SK-N-SH treated with all-trans-retinoic acid at 6 μM for 48 hours (cell line): ENCODE measurements around the gene RUNX3.
A peak's percentile ranks its signal among the peaks of the same experiment; 100 is the strongest.

ENCODE experiments used
- ATAC-seq: fragments of 200-7000 bp; cut with Tn5 transposase; 3 replicates; pipeline ENCODE4 v1.9.1; 2020; ENCODE audit warnings: mild to moderate bottlenecking, moderate library complexity
- ARNTL ChIP-seq: fragments of 450-650 bp; formaldehyde crosslinking; IDR thresholded peaks from 2 replicates; pipeline ENCODE4 v1.5.0; 2020; ENCODE audit warnings: low read depth, mild to moderate bottlenecking, moderate library complexity, borderline replicate concordance
- BACH2 ChIP-seq: fragments of 250-450 bp; sonication (Bioruptor Pico); IDR thresholded peaks from 2 replicates; pipeline ENCODE4 v1.9.0; 2021; ENCODE audit warnings: mild to moderate bottlenecking, borderline replicate concordance
- CREB5 ChIP-seq: fragments of 250-450 bp; sonication (Bioruptor Pico); IDR thresholded peaks from 2 replicates; pipeline ENCODE4 v1.5.1; 2020; ENCODE audit warnings: low read depth, mild to moderate bottlenecking, moderate library complexity
- CSDC2 ChIP-seq: fragments of 250-450 bp; sonication (Bioruptor Pico); IDR thresholded peaks from 2 replicates; pipeline ENCODE4 v1.5.0; 2020; ENCODE audit warnings: mild to moderate bottlenecking, moderate library complexity
- CSRNP3 ChIP-seq: fragments of 250-450 bp; sonication (Bioruptor Pico); IDR thresholded peaks from 2 replicates; pipeline ENCODE4 v1.5.1; 2021; ENCODE audit warnings: mild to moderate bottlenecking, moderate library complexity
- ESRRG ChIP-seq: fragments of 250-450 bp; sonication (Bioruptor Pico); IDR thresholded peaks from 2 replicates; pipeline ENCODE4 v1.6.1; 2021; ENCODE audit warnings: mild to moderate bottlenecking
- GLIS3 ChIP-seq: fragments of 250-450 bp; sonication (Bioruptor Pico); IDR thresholded peaks from 2 replicates; pipeline ENCODE4 v1.5.0; 2020; ENCODE audit warnings: mild to moderate bottlenecking, moderate library complexity
- ISL1 ChIP-seq: fragments of 250-450 bp; sonication (Bioruptor Pico); IDR thresholded peaks from 2 replicates; pipeline ENCODE4 v2.1.2; 2022; ENCODE audit warnings: mild to moderate bottlenecking, moderate library complexity
- OSR1 ChIP-seq: fragments of 250-450 bp; sonication (Bioruptor Pico); IDR thresholded peaks from 2 replicates; pipeline ENCODE4 v1.8.0; 2022; ENCODE audit warnings: moderate library complexity, mild to moderate bottlenecking, inconsistent platforms
- PATZ1 ChIP-seq: fragments of 250-450 bp; sonication (Bioruptor Pico); IDR thresholded peaks from 2 replicates; pipeline ENCODE4 v1.8.0; 2020; ENCODE audit warnings: mild to moderate bottlenecking, moderate library complexity, borderline replicate concordance
- POU6F1 ChIP-seq: fragments of 250-450 bp; sonication (Bioruptor Pico); IDR thresholded peaks from 2 replicates; pipeline ENCODE4 v1.8.0; 2021; ENCODE audit warnings: low read depth, mild to moderate bottlenecking, moderate library complexity, borderline replicate concordance
- RARB ChIP-seq: fragments of 250-450 bp; sonication (Bioruptor Pico); IDR thresholded peaks from 2 replicates; pipeline ENCODE4 v1.8.0; 2021; ENCODE audit warnings: mild to moderate bottlenecking, moderate library complexity
- SNAI2 ChIP-seq: fragments of 250-450 bp; sonication (Bioruptor Pico); IDR thresholded peaks from 2 replicates; pipeline ENCODE4 v1.5.0; 2020; ENCODE audit warnings: mild to moderate bottlenecking, moderate library complexity
- TOX ChIP-seq: fragments of 250-450 bp; sonication (Bioruptor Pico); IDR thresholded peaks from 2 replicates; pipeline ENCODE4 v1.8.0; 2021; ENCODE audit warnings: mild to moderate bottlenecking, moderate library complexity, borderline replicate concordance
- TSHZ2 ChIP-seq: fragments of 250-450 bp; sonication (Bioruptor Pico); IDR thresholded peaks from 2 replicates; pipeline ENCODE4 v1.5.0; 2020; ENCODE audit warnings: mild to moderate bottlenecking, moderate library complexity
- ZC3H10 ChIP-seq: fragments of 250-450 bp; sonication (Bioruptor Pico); IDR thresholded peaks from 2 replicates; pipeline ENCODE4 v1.5.1; 2021; ENCODE audit warnings: mild to moderate bottlenecking, moderate library complexity
- ZFP3 ChIP-seq: fragments of 250-450 bp; sonication (Bioruptor Pico); IDR thresholded peaks from 2 replicates; pipeline ENCODE4 v1.5.0; 2020; ENCODE audit warnings: mild to moderate bottlenecking, moderate library complexity
- ZFP30 ChIP-seq: fragments of 450-650 bp; formaldehyde crosslinking; IDR thresholded peaks from 2 replicates; pipeline ENCODE4 v1.5.0; 2022; ENCODE audit warnings: mild to moderate bottlenecking, moderate library complexity
- ZNF565 ChIP-seq: fragments of 450-650 bp; formaldehyde crosslinking; conservative IDR thresholded peaks from 2 replicates; pipeline ENCODE4 v1.5.0; 2020; ENCODE audit warnings: low read depth, mild to moderate bottlenecking, moderate library complexity
- ZNF70 ChIP-seq: fragments of 450-650 bp; formaldehyde crosslinking; IDR thresholded peaks from 2 replicates; pipeline ENCODE4 v1.5.0; 2020; ENCODE audit warnings: mild to moderate bottlenecking, moderate library complexity

The RUNX3 gene

GRCh38 chr1:24881034-24881433, 49.0 kb downstream of the RUNX3 start:
- TF ChIP-seq ISL1 (CRISPR knock-in tag) (no peak), ZFP3 (CRISPR knock-in tag) (no peak), ZFP30 (CRISPR knock-in tag) (no peak), ARNTL (no peak), POU6F1 (CRISPR knock-in tag) (no peak), CREB5 (no peak), ESRRG (CRISPR knock-in tag) (no peak), SNAI2 (CRISPR knock-in tag) (no peak), TOX (CRISPR knock-in tag) (no peak), TSHZ2 (CRISPR knock-in tag) (no peak), OSR1 (CRISPR knock-in tag) (no peak), GLIS3 (CRISPR knock-in tag) (no peak), ZNF565 (no peak), CSDC2 (CRISPR knock-in tag) (no peak)
- TF ChIP-seq, all 23 proteins: peak for 0
- ATAC-seq: no peak

- peak; percentile 76 for ATAC-seq
- TF ChIP-seq ZNF565 (no peak), ESRRG (CRISPR knock-in tag) (no peak), ZFP3 (CRISPR knock-in tag) (no peak), CREB5 (no peak), ARNTL (no peak), CSRNP3 (CRISPR knock-in tag) (no peak), ZFP30 (CRISPR knock-in tag) (no peak), CSDC2 (CRISPR knock-in tag) (no peak), TOX (CRISPR knock-in tag) (no peak), OSR1 (CRISPR knock-in tag) (no peak), RARB (CRISPR knock-in tag) (no peak), PATZ1 (CRISPR knock-in tag) (no peak), BACH2 (CRISPR knock-in tag) (no peak), ZNF70 (CRISPR knock-in tag) (no peak), GLIS3 (CRISPR knock-in tag) (no peak), ZC3H10 (CRISPR knock-in tag) (no peak)
Observed at GRCh38 chr1:24878775-24879742, 51.0 kb downstream of the RUNX3 start.
